Right lobe of liver (tissue), 6 donors: Measurements from ENCODE around the gene MCTP2. TPM values are rescaled to one million over a fixed set of nuclear protein-coding genes. Genes with fewer than 3 reads are reported as not detected.

Experiments
- ATAC-seq, 4 donors: fragments of 200-7000 bp; cut with Tn5 transposase; one replicate each; pipeline ENCODE4 v1.9.1; 2020; ENCODE audit warnings: mild to moderate bottlenecking in 4 of 4, moderate library complexity in 4 of 4
- DNase-seq, 3 donors: peaks; one replicate each; pipeline ENCODE4 v3.0.0-alpha.2; 2020
- H3K27ac ChIP-seq, 3 donors: fragments of 200-600 bp; one replicate each; pipeline ENCODE4 v1.8.0; 2022
- H3K27me3 ChIP-seq, 2 donors: fragments of 200-600 bp; one replicate each; pipeline ENCODE4 v1.8.0; 2022
- H3K36me3 ChIP-seq, 4 donors: fragments of 200-600 bp; sonication (generic) in 1 of 4; one replicate each; pipeline versions ENCODE4 v1.5.1 to v1.8.0; 2017 to 2022; ENCODE audit warnings: control low read depth in 1 of 4
- H3K4me1 ChIP-seq, 4 donors: fragments of 200-600 bp; sonication (generic) in 1 of 4; one replicate each; pipeline versions ENCODE4 v1.5.1 to v1.8.0; 2017 to 2022; ENCODE audit warnings: control low read depth in 1 of 4
- H3K4me3 ChIP-seq, 3 donors: fragments of 200-600 bp; one replicate each; pipeline ENCODE4 v1.8.0; 2022
- H3K9me3 ChIP-seq, 4 donors: fragments of 200-600 bp; sonication (generic) in 1 of 4; one replicate each; pipeline versions ENCODE4 v1.5.1 to v1.8.0; 2017 to 2022; ENCODE audit warnings: control low read depth in 1 of 4
- CTCF ChIP-seq, 4 donors: fragments of 200-600 bp in 3 of 4; fragments of 450-650 bp in 1 of 4; IDR thresholded peaks; one replicate each; pipeline versions ENCODE4 v1.5.1 to v1.8.0; 2016 to 2022; ENCODE audit warnings: antibody characterized with exemption in 4 of 4, mild to moderate bottlenecking in 2 of 4
- POLR2A ChIP-seq: fragments of 450-650 bp; IDR thresholded peaks from one replicate; pipeline ENCODE4 v1.6.1; 2017; ENCODE audit warnings: antibody characterized with exemption, mild to moderate bottlenecking
- WGBS: methylation state at CpG from one replicate; pipeline ENCODE4 v1.1.6; 2018; ENCODE audit warnings: low coverage, low lambda C conversion rate; ENCODE audit not compliant: insufficient coverage; ENCODE audit errors: missing lambda C conversion rate; 5-methylcytosine and 5-hydroxymethylcytosine counted together
- intact Hi-C, 2 donors: fragments of 100-400 bp; cut with DNase I; formaldehyde crosslinking; loops; one replicate each; pipeline versions ENCODE4 v1.11.2 to v1.14.1; 2022
- total RNA-seq, 6 experiments: library from RNA; depleted of rRNA in 2 of 6; stranded (reverse); fragments of >200 nt in 2 of 6; fragmentation: NEBNext Ultra II Directional in 3 of 6; extraction: Animal tissue kit (Norgen Biotek cat#: 25700) in 3 of 6; gene quantifications; one replicate each; pipeline versions ENCODE4 v1.1.0 to v1.2.4, GENCODE V29; 2016 to 2023
- donor health status: DM: no; HTN: yes; CAD: no.
- donor health status: DM: no; HTN: no; CAD: no.
- donor health status: DM: no; HTN: no; CAD: no.
- donor health status: DM: no; HTN: yes; CAD: no.
- donor health status: DM: no; HTN: yes; CAD: no.

The MCTP2 gene
- total RNA-seq, 6 experiments from 2014 or later, result 1.8 to 5.3 (median 2.9) TPM

GRCh38 chr15:94453227-94453988 is 222.0 kb downstream of the MCTP2 start:
- WGBS, result 90% methylated on average over 1 of the region's 1 CpG
- no peaks in the 10 kb centered on the region for H3K4me1 ChIP-seq
- ATAC-seq (no peak), DNase-seq (no peak)
- no peak overlapping the region for H3K4me3 ChIP-seq
- no peaks in the 10 kb centered on the region for H3K27me3 ChIP-seq
- H3K36me3 ChIP-seq, result no peaks in the 10 kb centered on the region
- no peaks in the 10 kb centered on the region for H3K9me3 ChIP-seq
- H3K27ac ChIP-seq, result no peak overlapping the region
- no peak for TF ChIP-seq POLR2A
- intact Hi-C loops, result no loop called here

- 81% methylated on average over 8 of the region's 9 CpGs for WGBS
- Histone ChIP-seq H3K27ac (no peak overlapping the region), H3K4me3 (no peak overlapping the region), H3K9me3 (no peaks in the 10 kb centered on the region), H3K36me3 (no peaks in the 10 kb centered on the region), H3K4me1 (no peaks in the 10 kb centered on the region), H3K27me3 (no peaks in the 10 kb centered on the region)
- intact Hi-C loops, result no loop called here
- no peak for ATAC-seq
- no peak for DNase-seq
- TF ChIP-seq POLR2A (no peak), CTCF (IDR thresholded peaks at IDR 0.05) (no peak)
These were observed 223.9 kb downstream of the MCTP2 start for GRCh38 chr15:94455297-94455696.

- Histone ChIP-seq H3K4me3 (no peak overlapping the region), H3K27ac (no peak overlapping the region), H3K4me1 (no peaks in the 10 kb centered on the region), H3K27me3 (no peaks in the 10 kb centered on the region), H3K9me3 (no peaks in the 10 kb centered on the region), H3K36me3 (no peaks in the 10 kb centered on the region)
- ATAC-seq, result no peak
- 29% methylated on average over 5 of the region's 5 CpGs for WGBS
- TF ChIP-seq CTCF (IDR thresholded peaks at IDR 0.05) (no peak), POLR2A (no peak)
- intact Hi-C loops, result no loop called here
- DNase-seq, result no peak
These were observed 224.9 kb downstream of the MCTP2 start for GRCh38 chr15:94456226-94456625.

GRCh38 chr15:94457661-94458060 is 226.3 kb downstream of the MCTP2 start:
- H3K27ac ChIP-seq, result no peak overlapping the region
- TF ChIP-seq POLR2A, result no peak
- TF ChIP-seq CTCF (IDR thresholded peaks at IDR 0.05), result no peak
- no peak overlapping the region for H3K4me3 ChIP-seq
- no peak for DNase-seq
- H3K27me3 ChIP-seq, result no peaks in the 10 kb centered on the region
- H3K36me3 ChIP-seq, result no peaks in the 10 kb centered on the region
- 93% methylated on average over 8 of the region's 8 CpGs for WGBS
- no peaks in the 10 kb centered on the region for H3K9me3 ChIP-seq
- intact Hi-C loops, result no loop called here
- H3K4me1 ChIP-seq, result no peaks in the 10 kb centered on the region
- ATAC-seq, result no peak

- Histone ChIP-seq H3K36me3 (no peaks in the 10 kb centered on the region), H3K27ac (no peak overlapping the region), H3K9me3 (no peaks in the 10 kb centered on the region), H3K4me3 (no peak overlapping the region), H3K4me1 (no peaks in the 10 kb centered on the region), H3K27me3 (no peaks in the 10 kb centered on the region)
- TF ChIP-seq CTCF (IDR thresholded peaks at IDR 0.05), result no peak
- no peak for TF ChIP-seq POLR2A
- WGBS, result 50% methylated on average over 1 of the region's 1 CpG
- intact Hi-C loops, result no loop called here
- ATAC-seq (no peak), DNase-seq (no peak)
These were observed 229.3 kb downstream of the MCTP2 start for GRCh38 chr15:94460624-94461023.
